ENCODE data around the gene ARL8A. TPM values are rescaled to one million over a fixed set of nuclear protein-coding genes. Genes with fewer than 3 reads are reported as not detected.
"Not testable (repeated sequence)": the region's sequence is repeated elsewhere in the genome, so short reads cannot be mapped to it uniquely, and the experiment has no call there.

ARL8A gene
- total and polyA plus RNA-seq, 2 experiments from 2014 or later: 32.5 to 33.9 TPM

GRCh38 chr1:202113690-202114300 is 30.7 kb downstream of the ARL8A start:
- Histone ChIP-seq H3K79me2 (ENCODE audit: insufficient read depth) (no peaks in the 10 kb centered on the region), H3K36me3 (ENCODE audit: low read depth) (no peaks in the 10 kb centered on the region), H2AFZ (no peak overlapping the region), H3K4me3 (no peak overlapping the region), H3K27ac (no peak overlapping the region), H3K9me2 (ENCODE audit: insufficient read depth) (no peaks in the 10 kb centered on the region), H3K27me3 (replicated peaks; ENCODE audit: insufficient read depth) (no peaks in the 10 kb centered on the region), H3K4me1 (ENCODE audit: insufficient read depth) (0 out of 2 replicates have a peak, but pooled peaks cover 6% of the 10 kb centered on the region), H4K20me1 (ENCODE audit: insufficient read depth) (no peaks in the 10 kb centered on the region), H3F3A (ENCODE audit: insufficient read depth) (no peaks in the 10 kb centered on the region; the same call in 1 of the 2 replicates), H3K9me3 (ENCODE audit: low read depth) (no peaks in the 10 kb centered on the region), H3K4me2 (ENCODE audit: unreplicated experiment) (no peak overlapping the region), H3K9ac (no peak overlapping the region)
- TF ChIP-seq EZH2phosphoT487 (IDR thresholded peaks at IDR 0.05; ENCODE audit: insufficient read depth, low read depth) (no peak), EZH2 (IDR thresholded peaks at IDR 0.05; ENCODE audit: insufficient read depth, poor library complexity, severe bottlenecking) (no peak)
- WGBS, 2 experiments (ENCODE audit: low coverage in 1 of 2, low lambda C conversion rate in 2 of 2, missing lambda C conversion rate in 2 of 2): 88 to 100% methylated on average over 2 of the region's 2 CpGs
- DNase-seq: no peak
- in situ Hi-C loops (cut with MboI): loop anchor here (25.0 kb wide), 1 partner anchor 226 kb away; the partner anchor contains the start of gene SHISA4

GRCh38 chr1:202112859-202113689 is 31.5 kb downstream of the ARL8A start:
- peak overlapping the region; percentile 1 for H3K4me2 ChIP-seq (ENCODE audit: unreplicated experiment)

GRCh38 chr1:202111589-202111988 is 32.9 kb downstream of the ARL8A start:
- not testable (repeated sequence) for H3K27me3 ChIP-seq (replicated peaks; ENCODE audit: insufficient read depth); H4K20me1 ChIP-seq (ENCODE audit: insufficient read depth); H3K4me3 ChIP-seq; H3K4me1 ChIP-seq (ENCODE audit: insufficient read depth); H2AFZ ChIP-seq; H3K4me2 ChIP-seq (ENCODE audit: unreplicated experiment); H3K9me2 ChIP-seq (ENCODE audit: insufficient read depth); DNase-seq; H3K27ac ChIP-seq; H3F3A ChIP-seq (ENCODE audit: insufficient read depth); H3K36me3 ChIP-seq (ENCODE audit: low read depth); H3K79me2 ChIP-seq (ENCODE audit: insufficient read depth); H3K9ac ChIP-seq; H3K9me3 ChIP-seq (ENCODE audit: low read depth)
- in situ Hi-C loops (cut with MboI): loop anchor here (25.0 kb wide), 1 partner anchor 224 kb away; the partner anchor contains the start of gene SHISA4
- 82 to 84% methylated on average over 7 of the region's 7 CpGs for WGBS, 2 experiments (ENCODE audit: low coverage in 1 of 2, low lambda C conversion rate in 2 of 2, missing lambda C conversion rate in 2 of 2)

More at GRCh38 chr1:202112859-202113689, 31.5 kb downstream of the ARL8A start:
- no peak for TF ChIP-seq EZH2phosphoT487 (IDR thresholded peaks at IDR 0.05; ENCODE audit: insufficient read depth, low read depth)
- no peak for TF ChIP-seq EZH2 (IDR thresholded peaks at IDR 0.05; ENCODE audit: insufficient read depth, poor library complexity, severe bottlenecking)
- no peak overlapping the region for H3K27ac ChIP-seq
- no peak overlapping the region for H2AFZ ChIP-seq
- WGBS, 2 experiments (ENCODE audit: low coverage in 1 of 2, low lambda C conversion rate in 2 of 2, missing lambda C conversion rate in 2 of 2): 2 to 5% methylated on average over 5 of the region's 5 CpGs
- in situ Hi-C loops (cut with MboI): loop anchor here (25.0 kb wide), 1 partner anchor 226 kb away; the partner anchor contains the start of gene SHISA4
- H3F3A ChIP-seq (ENCODE audit: insufficient read depth): no peaks in the 10 kb centered on the region; the same call in 1 of the 2 replicates
- no peaks in the 10 kb centered on the region for H3K79me2 ChIP-seq (ENCODE audit: insufficient read depth)
- 0 out of 2 replicates have a peak, but pooled peaks cover 6% of the 10 kb centered on the region for H3K4me1 ChIP-seq (ENCODE audit: insufficient read depth)
- H3K4me3 ChIP-seq: no peak overlapping the region
- H3K9ac ChIP-seq: no peak overlapping the region
- H3K9me3 ChIP-seq (ENCODE audit: low read depth): no peaks in the 10 kb centered on the region
- no peaks in the 10 kb centered on the region for H3K36me3 ChIP-seq (ENCODE audit: low read depth)
- no peaks in the 10 kb centered on the region for H3K27me3 ChIP-seq (replicated peaks; ENCODE audit: insufficient read depth)
- H3K9me2 ChIP-seq (ENCODE audit: insufficient read depth): no peaks in the 10 kb centered on the region
- DNase-seq: peak; percentile 60
- H4K20me1 ChIP-seq (ENCODE audit: insufficient read depth): no peaks in the 10 kb centered on the region

- H3K9ac ChIP-seq: no peak overlapping the region
- H3K4me2 ChIP-seq (ENCODE audit: unreplicated experiment): no peak overlapping the region
- 93 to 98% methylated on average over 3 of the region's 3 CpGs for WGBS, 2 experiments (ENCODE audit: low coverage in 1 of 2, low lambda C conversion rate in 2 of 2, missing lambda C conversion rate in 2 of 2)
- H3K27ac ChIP-seq: no peak overlapping the region
- H3F3A ChIP-seq (ENCODE audit: insufficient read depth): no peaks in the 10 kb centered on the region; the same call in 1 of the 2 replicates
- H3K79me2 ChIP-seq (ENCODE audit: insufficient read depth): no peaks in the 10 kb centered on the region
- no peaks in the 10 kb centered on the region for H3K27me3 ChIP-seq (replicated peaks; ENCODE audit: insufficient read depth)
- DNase-seq: no peak
- no peaks in the 10 kb centered on the region for H4K20me1 ChIP-seq (ENCODE audit: insufficient read depth)
- H2AFZ ChIP-seq: no peak overlapping the region
- peaks cover 7% of the 10 kb centered on the region; the same call in 1 of the 2 replicates for H3K4me1 ChIP-seq (ENCODE audit: insufficient read depth)
- in situ Hi-C loops (cut with MboI): loop anchor here (25.0 kb wide), 1 partner anchor 224 kb away; the partner anchor contains the start of gene SHISA4
- no peaks in the 10 kb centered on the region for H3K9me3 ChIP-seq (ENCODE audit: low read depth)
- H3K9me2 ChIP-seq (ENCODE audit: insufficient read depth): no peaks in the 10 kb centered on the region
- no peaks in the 10 kb centered on the region for H3K36me3 ChIP-seq (ENCODE audit: low read depth)
- H3K4me3 ChIP-seq: no peak overlapping the region
- no peak for TF ChIP-seq EZH2phosphoT487 (IDR thresholded peaks at IDR 0.05; ENCODE audit: insufficient read depth, low read depth)
- no peak for TF ChIP-seq EZH2 (IDR thresholded peaks at IDR 0.05; ENCODE audit: insufficient read depth, poor library complexity, severe bottlenecking)
Observed at GRCh38 chr1:202110977-202111376, 33.6 kb downstream of the ARL8A start.
